Lung (tissue), 12 donors: Measurements from ENCODE around the gene SLA2. TPM values are rescaled to one million over a fixed set of nuclear protein-coding genes. Genes with fewer than 3 reads are reported as not detected.

Experiments
- ATAC-seq: fragments of 200-7000 bp; cut with Tn5 transposase; one replicate; pipeline ENCODE4 v1.9.1; 2020; ENCODE audit warnings: moderate number of reproducible peaks; ENCODE audit not compliant: insufficient read depth, low FRiP score
- DNase-seq, 3 donors: peaks; one replicate each; pipeline ENCODE4 v3.0.0-alpha.2; 2013 to 2017
- H3K27ac ChIP-seq, 2 donors: one replicate each; pipeline ENCODE4 v1.5.1; 2013; ENCODE audit warnings: mild to moderate bottlenecking in 2 of 2, moderate library complexity in 2 of 2, control low read depth in 1 of 2, inconsistent platforms in 1 of 2, low read depth in 1 of 2, low read length in 1 of 2
- H3K27me3 ChIP-seq, 3 donors: one replicate each; pipeline ENCODE4 v1.5.1; 2013; ENCODE audit warnings: low read length in 2 of 3; ENCODE audit not compliant: control insufficient read depth in 3 of 3, insufficient read depth in 3 of 3
- H3K36me3 ChIP-seq, 4 donors: one replicate each; pipeline ENCODE4 v1.5.1; 2013; ENCODE audit warnings: low read length in 4 of 4, mild to moderate bottlenecking in 1 of 4, moderate library complexity in 1 of 4; ENCODE audit not compliant: control insufficient read depth in 4 of 4, insufficient read depth in 4 of 4
- H3K4me1 ChIP-seq, 5 donors: one replicate each; pipeline ENCODE4 v1.5.1; 2013; ENCODE audit warnings: low read length in 5 of 5, mild to moderate bottlenecking in 2 of 5, moderate library complexity in 1 of 5; ENCODE audit not compliant: control insufficient read depth in 5 of 5, insufficient read depth in 5 of 5
- H3K4me3 ChIP-seq: one replicate; pipeline ENCODE4 v1.5.1; 2013; ENCODE audit warnings: mild to moderate bottlenecking, control low read depth, moderate library complexity
- H3K9ac ChIP-seq, 2 donors: one replicate each; pipeline ENCODE4 v1.5.1; 2013; ENCODE audit warnings: low read length in 2 of 2, control low read depth in 1 of 2; ENCODE audit not compliant: insufficient read depth in 1 of 2
- H3K9me3 ChIP-seq, 4 donors: one replicate each; pipeline ENCODE4 v1.5.1; 2013; ENCODE audit warnings: low read length in 3 of 4, mild to moderate bottlenecking in 1 of 4, moderate library complexity in 1 of 4; ENCODE audit not compliant: control insufficient read depth in 4 of 4, insufficient read depth in 3 of 4
- WGBS, 2 donors: extraction: QIAGEN DNeasy Blood & Tissue Kit; methylation state at CpG; one replicate each; pipeline ENCODE4 v1.1.7; 2013; 5-methylcytosine and 5-hydroxymethylcytosine counted together
- polyA plus RNA-seq, 2 donors: library from polyadenylated mRNA; stranded (reverse); fragments of 200-250 nt; gene quantifications; one replicate each; pipeline ENCODE4 v1.2.1, GENCODE V29; 2013
- total RNA-seq, 2 donors: library from RNA; depleted of rRNA in 1 of 2; stranded (reverse); fragments of >200 nt in 1 of 2; gene quantifications; one replicate each; pipeline ENCODE4 v1.2.1, GENCODE V29; 2014 to 2021
- TF ChIP-seq, protein P1 (sequence below): IDR thresholded peaks from 2 replicates; pipeline ENCODE4 v1.5.1; 2012; ENCODE audit warnings: mild to moderate bottlenecking; ENCODE audit errors: control extremely low read depth, extremely low read depth
- donor health status: control.
- donor health status: control.
- donor health status: Bipolar disorder and iron deficiency.
- donor health status: healthy.
- donor health status: DM: yes; HTN: yes; CAD: no.

Gene SLA2
- total and polyA plus RNA-seq, 4 donors = 0.87 to 1.8 (median 1.6) TPM

DNA sequence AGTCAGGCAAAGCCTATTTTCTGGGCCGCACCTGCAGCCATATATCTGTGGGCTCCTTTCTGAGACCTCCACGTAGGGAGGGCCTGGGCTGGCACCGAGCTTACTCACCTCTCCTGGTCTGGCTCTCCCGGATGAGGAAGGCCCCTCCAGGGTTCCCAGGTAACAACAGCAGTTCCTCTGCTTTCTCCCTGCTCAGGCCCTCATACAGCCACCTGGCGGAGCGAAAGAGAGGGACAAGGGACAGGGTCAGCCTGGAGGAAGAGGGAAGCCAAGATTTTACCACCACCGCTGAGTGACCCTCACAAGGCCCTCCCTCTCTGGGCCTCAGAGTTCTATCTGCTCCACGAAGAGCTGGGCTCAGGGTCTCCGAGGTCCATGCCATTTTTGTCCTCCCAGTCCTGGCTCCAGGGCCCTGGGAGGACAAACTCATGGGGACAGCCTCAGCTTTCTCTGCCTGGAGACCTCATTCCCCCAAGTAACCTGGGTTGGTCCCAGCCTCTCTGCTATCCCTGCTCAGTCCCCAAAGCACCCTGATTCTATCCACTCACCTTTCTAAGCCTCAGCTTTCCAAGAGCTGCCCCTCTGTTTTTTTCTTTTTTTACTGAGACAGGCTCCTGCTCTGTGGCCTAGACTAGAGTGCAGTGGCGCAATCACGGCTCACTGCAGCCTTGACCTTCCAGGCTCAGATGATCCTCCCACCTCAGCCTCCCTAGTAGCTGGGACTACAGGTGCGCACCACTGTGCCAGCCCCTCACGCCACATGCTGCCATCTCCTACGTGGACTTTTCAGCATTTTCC is 13.3 kb downstream of the SLA2 start:
- 84 to 92% methylated on average over 14 of the region's 14 CpGs for WGBS, 2 donors

DNA sequence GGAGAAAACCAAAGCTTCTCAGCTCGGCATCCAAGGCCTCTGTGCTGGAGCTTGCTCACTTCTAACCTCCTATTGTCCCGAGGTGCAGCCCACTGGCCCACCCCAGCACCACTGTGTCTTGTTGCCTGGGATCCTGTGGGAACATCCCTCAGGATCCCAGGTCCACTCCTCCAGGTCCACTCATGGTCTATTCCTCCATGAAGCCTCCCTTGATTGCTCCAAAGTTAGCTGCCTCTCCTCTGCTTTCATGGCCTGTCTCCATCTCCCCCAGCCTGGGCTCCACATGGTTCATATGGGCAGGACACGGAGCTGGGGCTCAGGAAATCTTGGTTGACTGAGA is 13.9 kb downstream of the SLA2 start:
- Histone ChIP-seq H3K4me1 (no peaks in the 10 kb centered on the region), H3K27ac (no peak overlapping the region), H3K9ac (no peak overlapping the region), H3K9me3 (no peaks in the 10 kb centered on the region), H3K4me3 (no peak overlapping the region), H3K36me3 (no peaks in the 10 kb centered on the region), H3K27me3 (no peaks in the 10 kb centered on the region)
- TF ChIP-seq, protein P1, sequence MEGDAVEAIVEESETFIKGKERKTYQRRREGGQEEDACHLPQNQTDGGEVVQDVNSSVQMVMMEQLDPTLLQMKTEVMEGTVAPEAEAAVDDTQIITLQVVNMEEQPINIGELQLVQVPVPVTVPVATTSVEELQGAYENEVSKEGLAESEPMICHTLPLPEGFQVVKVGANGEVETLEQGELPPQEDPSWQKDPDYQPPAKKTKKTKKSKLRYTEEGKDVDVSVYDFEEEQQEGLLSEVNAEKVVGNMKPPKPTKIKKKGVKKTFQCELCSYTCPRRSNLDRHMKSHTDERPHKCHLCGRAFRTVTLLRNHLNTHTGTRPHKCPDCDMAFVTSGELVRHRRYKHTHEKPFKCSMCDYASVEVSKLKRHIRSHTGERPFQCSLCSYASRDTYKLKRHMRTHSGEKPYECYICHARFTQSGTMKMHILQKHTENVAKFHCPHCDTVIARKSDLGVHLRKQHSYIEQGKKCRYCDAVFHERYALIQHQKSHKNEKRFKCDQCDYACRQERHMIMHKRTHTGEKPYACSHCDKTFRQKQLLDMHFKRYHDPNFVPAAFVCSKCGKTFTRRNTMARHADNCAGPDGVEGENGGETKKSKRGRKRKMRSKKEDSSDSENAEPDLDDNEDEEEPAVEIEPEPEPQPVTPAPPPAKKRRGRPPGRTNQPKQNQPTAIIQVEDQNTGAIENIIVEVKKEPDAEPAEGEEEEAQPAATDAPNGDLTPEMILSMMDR = no peak
- 77 to 85% methylated on average over 3 of the region's 3 CpGs for WGBS, 2 donors
- no peak for DNase-seq
- no peak for ATAC-seq

More for the DNA sequence above, 13.3 kb downstream of the SLA2 start:
- Histone ChIP-seq H3K36me3 (no peaks in the 10 kb centered on the region), H3K9me3 (no peaks in the 10 kb centered on the region), H3K9ac (no peak overlapping the region), H3K27ac (no peak overlapping the region), H3K27me3 (no peaks in the 10 kb centered on the region), H3K4me3 (no peak overlapping the region), H3K4me1 (no peaks in the 10 kb centered on the region)
- ATAC-seq (no peak), DNase-seq (no peak)
- TF ChIP-seq, protein P1 = no peak

DNA sequence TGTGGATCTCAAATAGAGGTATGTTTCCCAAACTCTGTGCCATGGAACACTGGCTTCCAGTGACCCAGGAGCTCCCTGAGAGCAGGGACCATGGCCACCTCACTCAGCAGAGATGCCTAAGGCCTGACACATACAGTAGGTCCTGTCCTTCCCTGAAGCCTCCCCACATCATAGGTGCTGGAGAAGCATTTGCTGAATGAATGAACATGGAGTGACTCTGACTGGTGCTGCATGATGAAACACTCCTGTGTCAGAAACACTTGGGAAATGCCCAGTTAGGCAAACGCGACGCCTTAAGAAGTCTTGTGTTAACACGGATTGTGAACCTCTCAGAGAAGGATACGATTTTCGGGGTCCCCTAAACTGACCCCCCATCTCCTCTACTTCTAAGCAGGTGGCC is 14.3 kb downstream of the SLA2 start:
- H3K9me3 ChIP-seq = no peaks in the 10 kb centered on the region
- H3K9ac ChIP-seq = no peak overlapping the region
- TF ChIP-seq, protein P1 = no peak
- no peak overlapping the region for H3K4me3 ChIP-seq
- no peak overlapping the region for H3K27ac ChIP-seq
- H3K4me1 ChIP-seq = no peaks in the 10 kb centered on the region
- ATAC-seq (no peak), DNase-seq (no peak)
- no peaks in the 10 kb centered on the region for H3K27me3 ChIP-seq
- 49 to 79% methylated on average over 6 of the region's 6 CpGs for WGBS, 2 donors
- no peaks in the 10 kb centered on the region for H3K36me3 ChIP-seq
